Measurements from ENCODE around the gene GPR183.

The GPR183 gene

GRCh38 chr13:99335087-99335486, 27.9 kb upstream of the GPR183 start:
- Histone ChIP-seq H3K9ac (ENCODE audit: low read length) (no peak overlapping the region), H3K9me3 (ENCODE audit: insufficient read depth, low read length) (no peaks in the 10 kb centered on the region), H3K36me3 (ENCODE audit: low read length) (no peaks in the 10 kb centered on the region), H3F3A (ENCODE audit: insufficient read depth) (no peaks in the 10 kb centered on the region), H3K9me2 (replicated peaks; ENCODE audit: insufficient read depth, low read length) (no peaks in the 10 kb centered on the region), H2AFZ (ENCODE audit: low read depth, low read length, severe bottlenecking) (no peak overlapping the region), H3K4me2 (ENCODE audit: low read depth, low read length, poor library complexity, severe bottlenecking) (no peak overlapping the region), H3K79me2 (ENCODE audit: insufficient read depth, low read length) (no peaks in the 10 kb centered on the region), H3K27me3 (ENCODE audit: low read length) (no peaks in the 10 kb centered on the region), H3K27ac (ENCODE audit: low read depth, low read length) (no peak overlapping the region), H3K4me3 (ENCODE audit: insufficient read depth, low read length, poor library complexity, severe bottlenecking) (no peak overlapping the region), H4K20me1 (ENCODE audit: low read depth, low read length) (no peaks in the 10 kb centered on the region)
- TF ChIP-seq EZH2phosphoT487 (conservative IDR thresholded peaks at IDR 0.05; ENCODE audit: low read length) (no peak), CTCF (IDR thresholded peaks at IDR 0.05; ENCODE audit: insufficient read depth, low read length, poor library complexity, severe bottlenecking) (no peak)

GRCh38 chr13:99334221-99334620, 27.0 kb upstream of the GPR183 start:
- H3K9me3 ChIP-seq (ENCODE audit: insufficient read depth, low read length): no peaks in the 10 kb centered on the region
- no peaks in the 10 kb centered on the region for H4K20me1 ChIP-seq (ENCODE audit: low read depth, low read length)
- no peaks in the 10 kb centered on the region for H3K36me3 ChIP-seq (ENCODE audit: low read length)
- no peak overlapping the region for H3K4me2 ChIP-seq (ENCODE audit: low read depth, low read length, poor library complexity, severe bottlenecking)
- H3K79me2 ChIP-seq (ENCODE audit: insufficient read depth, low read length): no peaks in the 10 kb centered on the region
- no peak for TF ChIP-seq CTCF (IDR thresholded peaks at IDR 0.05; ENCODE audit: insufficient read depth, low read length, poor library complexity, severe bottlenecking)
- no peak for TF ChIP-seq EZH2phosphoT487 (conservative IDR thresholded peaks at IDR 0.05; ENCODE audit: low read length)
- H3F3A ChIP-seq (ENCODE audit: insufficient read depth): no peaks in the 10 kb centered on the region
- H3K9me2 ChIP-seq (replicated peaks; ENCODE audit: insufficient read depth, low read length): no peaks in the 10 kb centered on the region
- no peak overlapping the region for H2AFZ ChIP-seq (ENCODE audit: low read depth, low read length, severe bottlenecking)
- no peak overlapping the region for H3K9ac ChIP-seq (ENCODE audit: low read length)
- no peak overlapping the region for H3K4me3 ChIP-seq (ENCODE audit: insufficient read depth, low read length, poor library complexity, severe bottlenecking)
- no peaks in the 10 kb centered on the region for H3K27me3 ChIP-seq (ENCODE audit: low read length)
- H3K27ac ChIP-seq (ENCODE audit: low read depth, low read length): no peak overlapping the region

DNA sequence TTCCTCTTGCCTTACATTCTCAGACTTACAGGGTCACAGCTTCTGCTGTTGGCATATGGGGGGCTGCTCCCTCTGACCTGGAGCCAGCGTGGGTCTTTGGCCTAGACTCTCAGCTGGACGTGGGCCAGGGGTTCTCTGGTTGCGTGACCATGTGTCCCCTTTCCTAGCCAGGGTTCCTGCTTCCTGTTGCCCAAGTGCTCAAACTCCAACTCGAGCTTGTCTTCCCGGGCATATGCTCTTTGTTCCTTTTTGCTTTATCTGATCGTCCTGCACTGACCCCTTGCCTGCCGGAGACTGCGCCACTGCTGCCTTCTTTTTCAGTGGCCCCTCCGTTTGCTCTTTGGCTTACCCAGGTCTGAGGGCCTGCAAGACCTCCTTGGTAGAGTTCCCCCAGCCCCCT, 25.3 kb upstream of the GPR183 start:
- Histone ChIP-seq H3K79me2 (ENCODE audit: insufficient read depth, low read length) (no peaks in the 10 kb centered on the region), H3F3A (ENCODE audit: insufficient read depth) (no peaks in the 10 kb centered on the region), H3K9ac (ENCODE audit: low read length) (no peak overlapping the region), H3K4me2 (ENCODE audit: low read depth, low read length, poor library complexity, severe bottlenecking) (no peak overlapping the region), H3K9me2 (replicated peaks; ENCODE audit: insufficient read depth, low read length) (no peaks in the 10 kb centered on the region), H3K4me3 (ENCODE audit: insufficient read depth, low read length, poor library complexity, severe bottlenecking) (no peak overlapping the region), H3K9me3 (ENCODE audit: insufficient read depth, low read length) (no peaks in the 10 kb centered on the region), H2AFZ (ENCODE audit: low read depth, low read length, severe bottlenecking) (no peak overlapping the region), H4K20me1 (ENCODE audit: low read depth, low read length) (no peaks in the 10 kb centered on the region), H3K27me3 (ENCODE audit: low read length) (no peaks in the 10 kb centered on the region), H3K36me3 (ENCODE audit: low read length) (peaks cover 9% of the 10 kb centered on the region; the same call in 1 of the 2 replicates), H3K27ac (ENCODE audit: low read depth, low read length) (no peak overlapping the region)
- TF ChIP-seq EZH2phosphoT487 (conservative IDR thresholded peaks at IDR 0.05; ENCODE audit: low read length) (no peak), CTCF (IDR thresholded peaks at IDR 0.05; ENCODE audit: insufficient read depth, low read length, poor library complexity, severe bottlenecking) (no peak)
